GM19467 (cell line): ENCODE data around the gene OXER1.

ENCODE experiments used
- ATAC-seq: cut with Tn5 transposase; IDR thresholded peaks from one replicate; pipeline ENCODE4 v1.9.1; 2021; ENCODE audit warnings: mild to moderate bottlenecking, moderate library complexity; ENCODE audit not compliant: unreplicated experiment

OXER1 gene

DNA sequence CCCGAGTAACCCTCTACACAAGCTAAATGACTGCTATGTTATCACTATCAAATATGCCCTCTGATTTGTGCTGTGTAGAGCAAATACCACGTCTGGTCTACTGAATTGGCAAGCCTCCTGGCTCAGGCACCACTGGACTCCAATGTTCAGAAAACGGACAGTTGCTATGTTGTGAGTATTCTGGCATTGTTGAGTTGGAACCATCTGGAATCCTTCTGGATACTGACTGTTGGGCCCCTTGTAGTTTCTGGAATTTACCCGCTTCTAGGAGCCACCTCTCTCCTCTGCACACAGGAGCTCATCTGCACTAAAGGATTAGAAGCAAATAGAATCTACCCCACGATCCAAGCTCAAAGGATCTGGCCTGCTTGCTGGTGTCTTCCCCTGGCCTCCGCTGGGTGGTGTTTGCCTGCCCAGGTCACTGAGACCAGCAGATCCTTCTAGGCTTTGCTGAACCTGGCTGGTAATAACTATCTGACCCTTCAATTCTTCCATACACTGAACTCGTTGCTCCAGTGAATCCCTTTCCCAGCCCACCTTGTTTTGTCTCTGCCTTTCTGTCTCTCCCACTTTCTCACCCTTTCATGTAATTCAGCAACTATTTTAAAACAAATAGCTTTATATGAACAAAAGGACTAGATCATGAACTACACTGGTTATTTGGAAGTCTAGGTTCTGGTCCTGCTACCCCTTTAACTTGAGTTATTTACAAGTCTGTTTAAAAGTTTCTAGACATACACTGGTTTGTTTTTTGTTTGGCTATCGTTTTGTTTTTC, 30.5 kb upstream of the OXER1 start:
- ATAC-seq, result no peak

DNA sequence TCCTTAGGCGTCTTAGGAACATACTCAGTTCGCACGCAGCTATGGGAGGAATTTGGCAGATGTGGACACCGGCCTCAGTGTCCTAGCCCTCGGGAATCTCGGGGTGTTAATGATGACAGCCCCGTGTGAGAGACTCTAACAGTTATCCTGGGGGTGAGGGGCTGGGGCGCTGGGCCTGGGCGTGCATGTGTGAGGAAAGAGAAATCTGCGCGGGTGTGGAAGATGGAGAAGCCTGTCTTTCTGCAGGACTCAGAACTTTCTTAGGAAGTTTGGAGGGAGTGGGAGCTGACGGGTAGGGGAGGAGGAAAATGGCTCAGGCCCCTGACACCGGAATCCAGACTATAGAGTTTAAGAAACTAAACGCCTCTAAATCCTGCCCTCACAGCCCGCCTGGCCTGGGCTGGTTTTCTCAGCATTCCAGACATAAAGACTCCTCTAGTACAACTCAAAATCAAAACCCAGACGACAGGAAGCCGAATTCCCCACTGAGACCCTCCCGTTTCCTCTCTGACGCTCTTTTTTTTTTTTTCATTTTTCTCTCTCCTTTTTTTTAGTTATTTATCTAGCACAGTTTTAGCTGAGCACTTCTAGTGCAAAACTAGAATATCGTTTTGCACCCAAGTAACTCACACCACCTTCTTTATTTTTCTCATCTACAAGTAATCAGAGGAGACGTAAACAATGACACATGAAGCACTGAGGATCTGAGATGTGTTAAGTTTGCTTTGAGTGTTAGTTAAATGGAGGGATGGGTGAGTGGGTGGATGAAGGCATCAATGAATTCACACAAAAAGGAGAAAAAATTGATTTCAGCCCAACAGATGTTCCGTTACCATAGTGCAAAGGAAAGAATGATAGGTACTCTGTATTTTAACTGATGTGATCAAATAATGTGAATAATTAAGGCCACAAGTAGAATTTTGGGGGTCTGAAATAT, 29.7 kb upstream of the OXER1 start:
- no peak for ATAC-seq

DNA sequence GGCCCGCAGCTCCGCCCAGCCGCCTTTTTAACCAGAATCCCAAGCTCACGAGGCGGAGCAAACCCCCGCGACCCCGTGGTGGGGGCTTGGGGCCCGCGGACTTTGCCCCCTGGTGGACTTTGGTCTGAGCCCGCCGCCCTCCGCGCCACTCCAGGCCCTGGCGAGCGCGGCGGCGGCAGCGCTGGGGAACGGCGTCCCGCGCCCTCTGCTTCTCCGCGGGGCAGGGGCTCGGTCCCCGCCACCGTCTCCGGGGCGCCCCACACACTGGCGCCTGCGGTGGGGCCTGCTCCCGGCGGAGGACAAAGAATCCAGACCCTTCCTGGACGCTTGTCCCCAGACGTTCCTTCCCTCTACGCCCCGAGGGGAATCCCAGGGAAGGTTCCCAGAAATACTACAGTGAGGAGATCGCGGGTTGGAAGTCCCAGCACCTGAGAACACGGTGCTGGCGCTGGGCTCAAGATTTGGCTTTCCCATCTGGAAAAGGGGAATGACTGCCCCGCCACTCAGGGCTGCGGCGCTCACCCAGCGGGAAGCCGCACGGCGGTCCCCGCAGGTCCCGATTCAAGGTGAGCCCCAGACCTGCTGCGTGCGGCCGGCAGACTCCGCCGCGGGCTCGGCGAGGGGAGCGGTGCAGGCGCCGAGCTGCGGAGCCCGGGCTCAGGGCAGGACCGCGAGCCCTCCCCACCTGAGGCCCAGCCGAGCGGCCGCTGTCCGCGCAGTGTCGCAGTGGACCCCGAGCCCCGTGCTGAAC, 28.8 kb upstream of the OXER1 start, which contains the start of gene HAAO:
Gene HAAO, minus strand, starts transcription at position 1 of the 751 bp plus-strand sequence. CDS start 47 bp downstream, outside the sequence.
- ATAC-seq, result no peak

DNA sequence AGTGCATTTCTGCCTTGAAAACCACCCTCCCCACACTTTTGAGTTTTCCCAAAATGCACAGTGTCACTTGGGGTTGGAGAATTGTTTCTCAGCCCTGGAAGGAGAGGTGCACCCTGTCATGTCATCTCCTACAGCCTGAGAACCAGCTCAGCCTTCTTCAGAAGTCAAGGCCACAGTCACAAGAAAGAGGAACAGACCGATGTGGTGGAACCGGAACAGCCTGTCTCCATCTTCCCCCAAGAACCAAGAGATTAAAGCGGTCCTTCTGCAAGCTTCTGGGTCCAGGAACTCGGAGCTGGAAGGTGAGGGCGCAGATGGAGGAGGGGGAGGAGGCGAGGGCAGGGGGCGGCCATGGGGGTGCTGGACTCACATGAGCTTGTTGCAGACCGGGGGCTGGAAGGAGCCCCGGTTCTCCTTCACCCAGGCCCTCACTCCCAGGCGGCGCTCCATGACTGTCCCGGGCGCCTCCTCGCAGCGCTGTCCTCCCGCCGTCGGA, 28.2 kb upstream of the OXER1 start:
- no peak for ATAC-seq

DNA sequence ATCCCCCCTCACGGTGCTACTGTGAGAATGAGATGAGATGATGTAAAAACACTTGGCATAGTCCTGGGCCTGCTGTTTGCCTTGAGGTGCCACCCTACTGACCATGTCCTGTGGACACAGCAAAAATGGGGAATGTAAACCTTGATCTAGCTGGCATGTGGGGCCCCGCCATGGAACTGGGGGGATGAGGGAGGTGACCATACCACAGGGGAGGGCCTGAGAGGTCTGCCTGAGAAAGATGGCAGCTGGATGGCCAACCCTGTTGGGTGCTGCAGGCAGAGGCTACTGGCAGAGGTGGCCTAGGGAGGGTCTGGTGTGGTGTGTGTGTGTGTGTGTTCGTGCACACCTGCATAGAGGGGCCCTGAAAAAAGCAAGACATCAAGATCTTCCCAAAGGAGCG, 27.7 kb upstream of the OXER1 start:
- no peak for ATAC-seq

DNA sequence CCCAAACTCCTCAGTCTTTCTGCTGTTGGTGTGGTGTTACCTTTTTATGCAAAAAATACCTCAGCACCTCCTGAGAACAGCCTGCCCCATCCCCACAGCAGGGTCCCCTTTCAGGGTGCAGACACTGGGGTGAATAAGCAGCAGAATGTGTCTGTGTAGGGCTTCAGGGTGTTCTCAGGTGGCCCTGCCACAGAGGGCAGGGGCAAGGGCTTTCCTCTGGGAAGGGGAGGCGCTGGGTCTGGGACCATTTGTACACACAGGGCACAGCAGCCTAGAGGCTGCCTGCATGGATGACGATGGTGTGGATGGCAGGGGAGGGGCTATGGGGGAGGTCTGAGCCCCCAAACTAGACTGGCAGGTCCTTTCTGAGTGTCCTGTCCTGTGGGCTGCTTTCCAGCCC, 25.8 kb upstream of the OXER1 start:
- no peak for ATAC-seq

DNA sequence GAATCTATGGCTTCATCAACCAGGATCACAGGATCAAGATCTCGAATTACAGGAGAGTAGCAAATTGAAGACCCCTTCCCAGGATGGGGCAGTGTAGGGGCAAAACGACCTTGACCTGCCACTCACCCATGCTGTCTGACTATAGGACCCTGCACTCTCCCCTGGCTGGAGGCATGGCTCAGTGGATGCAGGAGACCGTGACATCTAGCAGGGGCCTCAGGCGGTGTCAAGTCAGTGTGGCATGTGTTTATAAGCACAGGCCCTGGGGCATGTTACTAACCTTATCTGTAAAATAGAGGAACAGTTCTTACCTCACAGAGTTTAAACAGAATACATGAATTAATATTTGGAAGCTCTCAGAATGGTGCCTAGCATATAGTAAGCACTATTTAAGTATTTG, 24.9 kb upstream of the OXER1 start:
- ATAC-seq, result no peak

DNA sequence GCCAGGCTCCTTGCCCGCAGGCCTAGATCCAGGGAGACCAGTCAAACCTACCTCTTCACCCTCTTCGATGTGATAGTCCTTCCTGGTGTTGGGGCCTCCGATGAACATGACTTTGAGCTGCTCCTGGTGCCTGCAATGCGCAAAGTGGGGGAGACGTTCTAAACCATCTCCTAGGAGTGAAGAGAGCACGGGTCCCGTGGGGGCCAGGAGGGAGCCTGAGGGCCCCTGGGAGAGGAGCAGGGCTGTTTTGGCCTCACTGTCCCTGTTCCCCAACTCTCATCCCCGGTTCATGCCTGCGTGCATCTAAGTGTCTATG, 24.5 kb upstream of the OXER1 start:
- no peak for ATAC-seq

DNA sequence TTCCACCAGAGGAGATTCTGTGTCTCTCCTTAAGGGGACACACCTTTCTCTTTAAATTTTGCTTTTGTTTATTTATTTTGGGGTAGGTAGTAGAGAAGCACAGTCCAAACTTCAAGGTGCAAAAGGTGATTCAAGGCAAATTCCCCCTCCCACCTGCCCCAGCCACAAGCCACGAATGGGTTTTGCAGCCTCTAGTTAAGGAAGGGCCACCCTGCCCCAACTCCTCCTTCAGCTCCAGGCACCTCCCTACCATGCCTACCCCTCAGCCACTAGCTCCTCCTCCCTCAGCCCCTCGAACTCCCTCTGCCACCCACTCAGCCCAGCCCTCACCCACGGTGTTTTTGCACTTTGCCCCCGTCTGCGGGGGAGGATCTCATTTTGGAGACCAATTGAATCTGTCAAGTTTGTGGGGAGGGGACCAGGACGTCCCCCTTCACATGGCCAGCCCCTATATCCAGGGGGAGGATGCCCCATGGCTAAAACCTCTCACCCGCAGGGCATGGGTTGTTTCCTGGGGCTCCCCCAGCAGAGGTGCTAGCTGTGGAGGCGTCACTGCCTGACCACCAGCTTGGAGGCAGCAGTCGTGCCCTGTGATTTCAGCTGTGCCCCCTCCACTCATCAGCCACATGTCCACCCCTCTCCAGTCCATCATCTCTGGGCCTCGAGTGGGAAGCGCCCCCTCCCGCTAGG, 24.0 kb upstream of the OXER1 start:
- ATAC-seq, result no peak

DNA sequence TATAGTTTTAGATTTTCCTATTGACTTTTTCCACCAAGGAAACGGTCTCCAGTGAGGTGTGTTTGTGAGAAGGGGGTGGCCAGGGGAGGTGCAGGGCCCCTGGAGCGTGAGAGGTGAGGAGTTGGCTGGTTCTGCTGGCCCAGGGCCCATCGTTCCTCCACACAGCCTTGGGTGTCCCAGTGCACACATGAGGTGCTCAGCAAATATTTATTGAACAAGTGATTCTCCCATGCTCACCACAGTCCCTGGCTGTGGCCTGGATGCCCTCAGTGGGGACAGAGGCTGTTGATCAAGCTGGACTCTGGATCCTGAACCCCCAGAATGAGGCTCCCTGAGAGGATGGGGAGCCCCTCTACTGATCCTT, 23.5 kb upstream of the OXER1 start:
- ATAC-seq, result no peak

DNA sequence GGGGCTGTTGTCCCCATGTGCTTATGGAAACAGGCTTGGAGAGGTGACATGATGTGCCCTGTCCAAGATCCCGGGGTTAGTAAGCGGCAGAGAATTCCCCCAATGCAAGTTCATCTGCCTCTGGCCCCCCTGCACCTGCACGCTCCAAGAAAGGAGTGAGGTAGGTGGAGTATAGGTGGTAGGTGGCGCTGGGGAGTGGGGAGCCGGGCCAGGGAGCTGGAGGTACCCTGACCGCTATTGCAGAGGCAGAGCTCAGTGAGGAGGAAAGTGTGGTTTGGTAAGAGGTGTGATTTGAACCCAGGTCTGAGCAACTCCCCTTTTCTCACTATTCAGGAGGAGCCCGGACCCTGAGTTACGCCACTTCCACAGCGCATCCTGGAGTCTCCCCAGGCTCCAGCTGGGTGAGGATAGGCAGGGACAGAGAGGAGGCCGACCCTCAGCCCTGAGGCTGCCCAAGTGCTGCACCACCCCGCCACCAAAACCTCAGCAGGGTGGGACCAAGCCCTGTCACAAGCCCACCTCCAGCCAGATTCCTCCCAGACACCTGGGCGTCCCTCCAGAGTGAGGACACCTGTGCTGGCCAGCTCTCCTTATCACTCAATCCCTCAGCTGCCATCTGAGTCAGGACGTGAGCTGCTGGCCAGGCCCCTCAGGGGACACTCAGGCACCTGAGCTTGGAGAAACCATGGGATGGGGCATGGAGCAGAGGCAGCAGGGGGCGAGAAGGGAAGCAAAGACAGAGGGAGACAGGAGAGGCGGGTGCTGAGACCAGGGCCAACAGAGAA, 22.8 kb upstream of the OXER1 start:
- no peak for ATAC-seq

DNA sequence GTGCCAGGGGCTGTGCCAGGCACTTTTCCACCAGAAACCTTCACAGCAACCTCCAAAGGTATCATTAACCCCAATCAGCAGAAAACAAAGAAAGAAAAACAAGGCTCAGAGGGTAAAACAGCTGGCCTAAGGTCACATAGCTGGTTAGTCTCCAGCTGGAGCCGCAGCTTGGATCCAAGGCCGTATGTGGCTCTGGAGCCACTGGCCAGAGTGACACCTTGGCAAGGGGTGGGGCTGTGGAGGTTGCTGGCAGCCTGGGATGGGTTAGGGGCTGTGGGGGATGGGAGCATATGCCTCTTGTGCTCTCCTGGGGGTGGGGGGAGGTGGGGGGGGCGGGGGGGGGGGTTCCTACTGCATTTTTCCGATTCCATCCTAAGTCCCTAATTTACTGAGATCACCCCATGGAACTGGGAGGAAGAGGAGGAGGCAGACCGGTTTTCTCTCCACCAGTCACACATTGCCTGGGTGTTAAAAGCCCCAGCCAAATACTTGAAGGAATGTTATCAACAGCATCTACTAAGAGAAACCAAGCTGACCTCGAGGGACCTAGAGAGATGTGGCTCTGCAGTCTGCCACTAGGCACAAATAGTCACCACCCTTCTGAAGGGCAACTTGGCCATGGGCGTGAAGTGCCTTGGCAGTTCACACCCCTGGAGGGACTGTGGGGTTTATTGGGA, 20.4 kb upstream of the OXER1 start:
- ATAC-seq, result no peak

DNA sequence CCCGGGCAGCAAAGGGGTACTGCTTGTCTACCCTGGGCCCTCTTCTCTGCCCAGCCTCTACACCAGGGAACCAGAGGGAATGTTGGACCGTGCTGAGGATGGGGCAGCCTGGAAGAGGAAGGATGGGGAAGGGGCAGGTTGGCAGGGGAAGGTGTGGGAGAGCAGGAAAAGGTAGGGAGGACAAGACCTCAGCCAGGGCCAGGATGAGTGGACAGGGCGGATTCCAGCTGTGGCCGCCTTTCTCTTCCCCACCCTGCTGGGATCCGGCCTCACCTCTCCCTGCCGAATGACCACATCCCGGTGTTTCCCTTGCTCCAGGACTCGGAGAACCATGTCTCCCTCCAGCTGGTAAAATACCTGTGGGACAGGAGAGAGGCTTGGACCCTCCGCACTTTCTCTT, 19.6 kb upstream of the OXER1 start:
- no peak for ATAC-seq

DNA sequence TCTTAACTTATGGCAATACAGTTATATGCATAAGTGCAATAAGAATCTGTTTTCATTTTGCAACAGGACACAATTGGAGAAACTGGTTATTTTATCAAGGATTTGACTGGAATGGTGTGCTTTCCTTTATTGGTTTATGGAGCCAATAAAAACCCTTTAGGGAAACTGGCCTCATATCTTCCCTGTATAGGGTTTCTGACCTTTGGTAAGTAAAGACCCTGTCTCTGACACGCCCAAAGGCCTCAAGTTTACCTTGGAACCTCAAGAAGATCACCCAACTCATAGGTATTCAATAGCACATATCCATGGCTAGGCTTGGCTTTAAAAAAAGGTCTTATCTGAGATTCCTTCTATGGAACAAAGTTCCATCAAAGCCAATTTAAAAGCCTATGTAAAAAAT, 17.2 kb upstream of the OXER1 start:
- ATAC-seq, result no peak

DNA sequence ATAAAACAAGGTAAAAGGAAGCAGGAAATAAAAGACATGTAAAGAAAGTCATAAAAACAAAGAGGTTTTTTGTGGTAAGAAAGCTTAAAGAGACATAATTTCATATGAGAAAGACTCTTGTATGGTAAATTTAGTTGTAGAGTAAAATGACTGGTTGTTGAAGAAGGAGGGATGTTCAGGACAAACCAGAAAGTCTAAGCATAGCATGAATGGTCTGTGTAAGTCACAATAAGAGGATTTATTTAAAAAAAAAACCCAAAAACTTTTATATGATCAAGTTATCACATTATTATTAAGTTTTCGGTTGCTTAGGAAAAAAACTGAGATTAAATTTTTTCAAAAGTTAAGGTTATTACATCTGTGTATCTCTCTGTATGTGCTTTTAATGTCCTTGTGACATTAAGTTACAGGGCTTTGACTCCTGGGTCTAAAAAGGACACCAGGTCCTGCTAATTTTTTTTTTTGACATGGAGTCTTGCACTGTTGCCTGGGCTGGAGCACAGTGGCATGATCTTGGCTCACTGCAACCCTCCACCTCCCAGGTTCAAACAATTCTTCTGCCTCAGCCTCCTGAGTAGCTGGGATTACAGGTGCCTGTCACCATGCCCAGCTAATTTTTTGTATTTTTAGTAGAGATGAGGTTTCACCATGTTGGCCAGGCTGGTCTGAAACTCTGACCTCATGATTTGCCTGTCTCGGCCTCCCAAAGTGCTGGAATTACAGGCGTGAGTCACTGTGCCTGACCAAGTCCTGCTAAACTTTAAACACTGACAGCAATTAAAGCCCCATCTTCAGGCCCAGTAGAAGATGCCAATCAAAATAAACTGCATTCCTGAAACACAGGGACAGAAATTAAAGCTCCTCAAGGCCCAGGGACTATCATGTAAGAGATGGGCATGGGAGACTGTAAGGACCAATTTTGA, 14.2 kb upstream of the OXER1 start:
- no peak for ATAC-seq

DNA sequence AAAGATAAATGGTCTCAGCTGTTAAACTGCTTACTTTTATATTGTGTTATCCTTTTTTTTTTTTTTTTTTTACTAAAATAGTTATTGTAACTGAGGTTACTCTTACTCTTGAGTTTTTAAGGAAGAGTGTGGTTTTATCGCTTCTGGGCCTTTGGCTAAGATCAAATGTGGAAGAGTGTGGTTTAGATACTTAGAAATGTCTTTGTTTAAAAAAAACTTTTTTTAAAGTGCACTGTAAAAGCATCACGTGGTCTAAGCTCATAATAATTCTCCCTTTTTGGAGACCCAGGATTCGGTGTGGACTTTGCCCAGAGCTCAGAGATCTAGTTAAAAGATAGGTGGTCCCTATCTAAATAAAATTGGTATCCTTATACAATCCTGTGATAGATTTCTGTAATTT, 11.9 kb upstream of the OXER1 start:
- ATAC-seq, result no peak

DNA sequence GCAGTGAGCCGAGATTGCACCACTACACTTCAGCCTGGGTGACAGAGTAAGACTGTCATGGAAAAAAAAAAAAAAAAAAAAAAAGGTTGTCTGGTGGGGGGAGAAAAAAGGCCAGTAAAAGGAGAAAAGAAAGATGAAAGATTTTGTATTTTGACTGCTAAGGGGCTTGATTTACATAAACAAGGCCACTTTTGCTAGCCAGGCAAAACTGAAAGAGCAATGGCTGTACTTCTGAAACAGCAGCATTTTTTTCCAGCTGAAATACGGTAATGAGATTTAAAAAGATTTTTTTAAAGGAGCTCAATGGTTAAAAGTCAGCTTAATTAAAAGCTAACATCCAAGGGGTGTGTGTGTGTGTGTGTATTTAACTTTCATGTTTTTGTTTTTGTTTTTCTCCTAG, 11.3 kb upstream of the OXER1 start:
- ATAC-seq, result no peak

DNA sequence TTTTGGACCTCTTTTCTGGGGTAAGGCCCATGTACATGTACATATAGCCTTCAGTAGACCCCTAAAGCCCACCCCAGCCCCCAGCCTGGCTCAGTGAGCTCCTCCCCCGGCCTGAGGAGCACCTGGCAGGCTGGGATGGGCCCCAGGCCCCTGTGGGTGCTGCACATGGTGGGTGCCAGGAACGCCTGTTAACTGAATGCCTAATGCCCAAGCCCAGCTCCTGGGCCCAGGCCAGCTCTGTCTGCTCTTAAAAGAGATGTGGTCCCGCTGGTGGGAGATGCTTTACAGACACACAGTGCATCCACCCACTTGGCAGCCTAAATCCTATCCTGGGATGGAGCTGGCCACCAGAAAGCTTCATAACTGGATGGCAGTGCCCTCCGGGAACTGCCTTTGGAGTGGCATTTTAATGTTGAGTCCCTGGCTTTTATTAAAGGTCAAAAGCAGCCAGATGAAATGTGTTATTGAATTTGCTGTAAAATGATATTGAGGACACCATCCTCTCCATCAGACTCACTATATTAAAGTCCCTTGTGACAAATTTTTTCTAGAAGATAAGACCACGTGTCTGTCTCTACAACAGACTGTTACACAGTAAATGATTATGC, 7.7 kb upstream of the OXER1 start:
- no peak for ATAC-seq
